Measurements from ENCODE around the gene MT1F.
A peak's percentile ranks its signal among the peaks of the same experiment; 100 is the strongest.
"Not testable (repeated sequence)": the region's sequence is repeated elsewhere in the genome, so short reads cannot be mapped to it uniquely, and the experiment has no call there.

MT1F gene

GRCh38 chr16:56657555-56658326, at the start of gene MT1F:
MT1F (plus strand) TSS chr16:56657959; CDS start chr16:56658059, 100 bp downstream.
- no peak for FAIRE-seq

- no peak for FAIRE-seq
These were observed 49.5 kb upstream of the MT1F start, which contains the start of gene MT2A for GRCh38 chr16:56608043-56608875. MT2A (plus strand) TSS chr16:56608584; CDS start chr16:56608656, 72 bp downstream.

- no peak for FAIRE-seq
These were observed 48.8 kb upstream of the MT1F start for GRCh38 chr16:56608876-56609462.

- no peak for FAIRE-seq
These were observed 48.3 kb upstream of the MT1F start for GRCh38 chr16:56609463-56609921.

- FAIRE-seq = peak; percentile 11
These were observed 47.6 kb upstream of the MT1F start for GRCh38 chr16:56610017-56610608.

GRCh38 chr16:56610609-56611111, 47.1 kb upstream of the MT1F start:
- FAIRE-seq = no peak

GRCh38 chr16:56611281-56611833, 46.4 kb upstream of the MT1F start:
- FAIRE-seq = no peak

GRCh38 chr16:56613706-56614105, 44.1 kb upstream of the MT1F start:
- FAIRE-seq = no peak

- no peak for FAIRE-seq
These were observed 43.2 kb upstream of the MT1F start for GRCh38 chr16:56614549-56614991.

- FAIRE-seq = no peak
These were observed 42.4 kb upstream of the MT1F start for GRCh38 chr16:56615353-56615752.

GRCh38 chr16:56616608-56617211, 41.0 kb upstream of the MT1F start:
- FAIRE-seq = no peak

- no peak for FAIRE-seq
These were observed 40.3 kb upstream of the MT1F start for GRCh38 chr16:56617212-56618085.

GRCh38 chr16:56618138-56618537, 39.6 kb upstream of the MT1F start:
- FAIRE-seq = no peak

- FAIRE-seq = no peak
These were observed 37.3 kb upstream of the MT1F start for GRCh38 chr16:56620339-56620897.

- FAIRE-seq = not testable (repeated sequence)
These were observed 35.9 kb upstream of the MT1F start for GRCh38 chr16:56621665-56622445.

GRCh38 chr16:56623184-56623583, 34.6 kb upstream of the MT1F start:
- not testable (repeated sequence) for FAIRE-seq

GRCh38 chr16:56623637-56624036, 34.1 kb upstream of the MT1F start:
- FAIRE-seq = no peak

- no peak for FAIRE-seq
These were observed 32.4 kb upstream of the MT1F start, which contains the start of gene MT1E for GRCh38 chr16:56625140-56625942. MT1E (plus strand) TSS chr16:56625781; CDS start chr16:56625852, 71 bp downstream.

Data from A204.1 (cell line).